ENCODE measurements around the gene DISP1.

DNA sequence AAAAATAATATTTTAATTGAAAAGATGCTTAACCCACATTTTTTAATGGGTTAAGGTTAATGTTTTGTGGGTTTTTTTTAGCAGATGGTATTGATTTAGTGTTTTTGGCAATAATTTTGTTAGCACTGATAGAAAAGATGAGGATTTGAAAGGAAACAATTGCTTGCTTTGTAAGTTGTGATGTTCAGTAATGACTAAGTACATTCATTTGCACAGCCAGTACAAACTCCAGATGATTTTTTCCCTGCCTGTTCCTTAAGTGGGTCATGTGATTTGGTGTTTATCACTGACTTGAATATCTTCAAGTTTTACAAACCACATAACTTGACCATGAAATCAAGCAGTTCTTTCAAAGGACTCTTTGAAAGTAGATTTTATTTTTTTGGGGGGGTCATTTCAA lies 15.0 kb downstream of the DISP1 start:
- no peak for TF ChIP-seq TSHZ1 (tag by site-specific recombination; IDR thresholded peaks at IDR 0.05; ENCODE audit: borderline replicate concordance)
- TF ChIP-seq ZNF777 (tag by site-specific recombination; IDR thresholded peaks at IDR 0.05; ENCODE audit: borderline replicate concordance) = no peak
- TF ChIP-seq ZNF23 (tag by site-specific recombination; IDR thresholded peaks at IDR 0.05; ENCODE audit: borderline replicate concordance) = no peak
- TF ChIP-seq, protein P1, sequence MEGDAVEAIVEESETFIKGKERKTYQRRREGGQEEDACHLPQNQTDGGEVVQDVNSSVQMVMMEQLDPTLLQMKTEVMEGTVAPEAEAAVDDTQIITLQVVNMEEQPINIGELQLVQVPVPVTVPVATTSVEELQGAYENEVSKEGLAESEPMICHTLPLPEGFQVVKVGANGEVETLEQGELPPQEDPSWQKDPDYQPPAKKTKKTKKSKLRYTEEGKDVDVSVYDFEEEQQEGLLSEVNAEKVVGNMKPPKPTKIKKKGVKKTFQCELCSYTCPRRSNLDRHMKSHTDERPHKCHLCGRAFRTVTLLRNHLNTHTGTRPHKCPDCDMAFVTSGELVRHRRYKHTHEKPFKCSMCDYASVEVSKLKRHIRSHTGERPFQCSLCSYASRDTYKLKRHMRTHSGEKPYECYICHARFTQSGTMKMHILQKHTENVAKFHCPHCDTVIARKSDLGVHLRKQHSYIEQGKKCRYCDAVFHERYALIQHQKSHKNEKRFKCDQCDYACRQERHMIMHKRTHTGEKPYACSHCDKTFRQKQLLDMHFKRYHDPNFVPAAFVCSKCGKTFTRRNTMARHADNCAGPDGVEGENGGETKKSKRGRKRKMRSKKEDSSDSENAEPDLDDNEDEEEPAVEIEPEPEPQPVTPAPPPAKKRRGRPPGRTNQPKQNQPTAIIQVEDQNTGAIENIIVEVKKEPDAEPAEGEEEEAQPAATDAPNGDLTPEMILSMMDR (tag by site-specific recombination; IDR thresholded peaks at IDR 0.05) = no peak
- TF ChIP-seq YY1 (tag by site-specific recombination; IDR thresholded peaks at IDR 0.05) = no peak
- TF ChIP-seq ZBTB21 (tag by site-specific recombination; IDR thresholded peaks at IDR 0.05) = no peak

Data from HEK293 (cell line).